Kidney glomerular epithelial cell (primary cell): ENCODE data around the gene MIXL1.
"Not testable (repeated sequence)": the region's sequence is repeated elsewhere in the genome, so short reads cannot be mapped to it uniquely, and the experiment has no call there.

Experiments
- DNase-seq: peaks from one replicate; lab custom pipeline; 2025; lab: John Stamatoyannopoulos, UW

Gene MIXL1

DNA sequence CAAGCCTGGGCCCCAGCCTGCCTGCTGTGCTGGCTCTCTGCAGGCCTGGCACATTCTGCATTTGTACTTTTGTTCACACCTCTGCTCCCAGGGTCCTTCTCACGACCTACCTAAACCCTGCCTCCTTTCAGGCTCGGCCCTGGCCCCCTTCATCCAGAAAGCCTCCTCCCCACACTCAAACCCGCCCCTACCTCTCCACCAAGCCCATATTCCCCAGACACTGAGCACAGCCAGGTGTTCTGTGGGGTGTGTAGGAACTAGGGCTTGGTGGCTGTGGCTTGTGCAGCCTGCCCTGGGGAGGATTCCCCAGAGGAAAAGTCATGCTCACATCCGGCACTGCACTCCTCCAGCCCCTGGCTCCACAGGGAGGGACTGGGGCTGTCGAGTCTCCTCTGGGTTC, 8.2 kb upstream of the MIXL1 start:
- no peak for DNase-seq

DNA sequence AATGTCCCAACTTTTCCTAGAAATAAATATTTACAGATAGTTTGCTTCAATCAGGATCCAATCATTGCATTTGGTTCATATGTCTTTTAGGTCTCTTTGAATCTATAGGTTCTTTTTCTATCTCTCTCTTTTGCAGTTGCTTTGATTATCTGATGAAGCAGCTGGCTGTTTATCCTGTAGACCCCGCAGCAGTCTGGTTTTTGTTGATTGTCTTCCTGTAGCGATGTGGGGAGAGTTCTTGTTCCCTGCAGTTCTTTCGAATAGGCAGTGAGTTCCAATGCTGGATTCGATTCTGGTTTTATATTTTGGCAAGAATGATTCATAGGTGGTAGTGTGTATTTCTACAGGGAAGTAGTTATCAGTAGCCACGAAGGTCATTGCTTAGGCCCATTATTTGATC, 7.4 kb upstream of the MIXL1 start:
- DNase-seq, result no peak

DNA sequence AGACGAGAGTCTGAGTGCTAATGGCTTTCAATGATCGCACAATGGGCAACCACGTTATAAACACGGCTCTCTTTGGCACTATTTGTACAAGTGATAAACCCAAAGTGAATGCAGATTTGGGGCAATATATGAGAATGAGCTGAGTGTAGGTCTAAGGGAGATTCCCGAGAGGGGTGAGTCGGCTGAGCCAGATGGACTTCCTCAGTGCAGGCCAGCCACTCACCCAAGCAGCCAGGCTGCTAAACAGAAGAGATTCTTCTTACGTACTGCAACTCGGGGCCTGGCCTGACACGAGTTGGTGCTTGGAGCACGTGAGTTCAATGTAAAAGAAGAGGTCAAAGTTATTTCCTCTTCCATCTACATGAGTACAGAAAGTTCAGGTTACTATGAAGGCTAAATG, 6.2 kb upstream of the MIXL1 start:
- no peak for DNase-seq

DNA sequence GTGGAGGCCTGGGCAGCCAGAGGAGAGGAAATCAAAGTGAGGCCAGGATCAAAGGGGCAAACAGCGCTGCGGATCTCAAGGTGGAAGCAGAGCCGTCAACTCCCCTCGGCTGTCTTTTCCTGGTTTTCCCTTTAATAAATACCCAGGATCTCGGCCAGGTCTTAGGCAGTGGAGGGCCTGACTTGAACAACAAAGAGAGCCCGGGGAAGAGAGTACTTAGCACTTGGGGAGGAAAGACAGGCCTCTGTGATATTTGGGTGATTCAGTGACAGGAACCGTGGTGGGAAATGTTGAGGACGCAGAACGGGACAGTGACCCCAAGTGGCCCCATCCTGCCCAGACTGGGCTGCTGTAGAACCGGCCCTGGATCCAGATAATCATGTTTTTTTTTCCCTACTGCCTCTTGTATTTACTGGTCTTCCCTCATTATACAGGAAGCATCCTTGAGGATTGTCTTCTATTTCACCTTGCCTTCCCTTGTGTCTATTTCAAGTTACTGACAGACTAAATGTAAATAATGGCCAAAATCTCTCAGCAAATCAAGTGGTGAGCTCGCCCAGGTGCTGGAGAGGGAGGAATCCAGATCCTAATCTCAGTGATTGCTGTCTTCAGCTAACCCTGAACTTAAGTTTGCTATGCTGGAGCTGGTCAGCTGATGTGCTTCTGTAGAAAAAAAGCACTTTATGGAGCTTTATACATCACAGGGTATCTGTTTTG, 2.8 kb upstream of the MIXL1 start:
- DNase-seq, result no peak

DNA sequence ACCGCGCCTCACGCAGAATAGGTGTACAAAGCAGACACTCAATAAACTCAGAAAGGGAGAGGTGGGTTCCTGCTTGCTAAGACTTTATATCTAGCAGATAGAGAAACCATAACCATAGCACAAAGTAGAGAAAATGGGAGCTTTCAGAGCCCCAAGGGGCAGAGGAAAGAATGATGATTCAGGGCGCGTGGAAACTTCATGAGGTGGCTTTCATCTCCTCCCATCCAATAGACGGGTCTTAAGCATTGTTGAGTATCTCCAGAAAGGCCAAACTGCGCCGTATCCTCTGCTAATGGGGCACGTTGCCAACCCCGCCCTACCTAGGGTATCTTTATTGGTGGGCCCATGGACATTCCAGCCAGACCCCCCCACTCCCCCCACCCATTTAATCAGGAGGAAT, 778 bp upstream of the MIXL1 start:
- DNase-seq, result no peak

DNA sequence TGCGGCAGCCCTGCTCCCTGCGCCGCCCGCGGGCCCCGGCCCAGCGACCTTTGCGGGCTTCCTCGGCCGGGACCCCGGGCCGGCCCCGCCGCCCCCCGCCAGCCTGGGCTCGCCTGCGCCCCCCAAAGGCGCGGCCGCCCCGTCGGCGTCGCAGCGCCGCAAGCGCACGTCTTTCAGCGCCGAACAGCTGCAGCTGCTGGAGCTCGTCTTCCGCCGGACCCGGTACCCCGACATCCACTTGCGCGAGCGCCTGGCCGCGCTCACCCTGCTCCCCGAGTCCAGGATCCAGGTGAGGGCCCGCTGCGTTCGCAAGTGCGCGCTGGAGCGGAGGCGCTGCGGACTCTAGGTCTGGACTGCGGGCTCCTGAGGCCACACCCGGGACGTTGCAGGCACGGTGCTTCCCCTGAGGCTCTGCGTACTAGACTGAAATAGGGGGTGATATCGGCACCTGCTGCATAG, 351 bp downstream of the MIXL1 start:
- DNase-seq, result no peak

DNA sequence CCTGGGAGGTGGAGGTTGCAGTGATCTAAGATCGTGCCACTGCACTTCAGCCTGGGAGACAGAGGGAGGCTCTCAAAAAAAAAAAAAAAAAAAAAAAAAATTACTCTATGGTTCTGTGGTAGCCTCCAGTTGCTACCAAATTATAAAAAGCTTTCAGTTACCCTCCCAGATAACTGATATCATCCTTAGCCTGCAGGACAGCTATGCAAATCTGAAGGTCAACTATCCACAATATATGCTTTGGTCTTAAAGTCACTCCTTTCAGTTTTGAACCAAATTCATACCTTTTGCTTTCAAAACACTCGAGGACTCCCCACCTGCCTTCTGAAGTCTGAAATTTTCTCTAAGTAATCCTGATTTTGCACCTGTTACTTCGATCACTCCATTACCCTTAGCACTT, 3.1 kb downstream of the MIXL1 start:
- DNase-seq, result no peak

DNA sequence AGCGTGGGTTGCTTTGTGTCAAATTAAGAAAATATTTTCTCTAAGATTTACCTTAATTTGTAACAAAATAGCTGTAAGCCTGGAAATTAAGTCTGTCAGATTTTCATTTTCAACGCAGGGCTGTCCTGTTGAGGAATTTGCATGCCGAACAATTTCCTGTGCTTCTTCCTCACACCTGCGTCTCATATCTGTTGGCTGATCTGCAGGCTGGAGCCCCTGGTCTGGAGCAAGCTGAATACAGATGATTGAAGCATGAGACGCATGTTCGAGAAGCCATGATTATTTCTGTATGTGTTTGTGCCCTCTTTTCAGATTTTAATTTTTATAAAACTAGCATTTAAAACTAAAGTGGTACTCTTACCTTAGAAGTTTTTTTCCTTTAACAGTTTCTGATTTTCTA, 9.8 kb downstream of the MIXL1 start:
- DNase-seq, result no peak

DNA sequence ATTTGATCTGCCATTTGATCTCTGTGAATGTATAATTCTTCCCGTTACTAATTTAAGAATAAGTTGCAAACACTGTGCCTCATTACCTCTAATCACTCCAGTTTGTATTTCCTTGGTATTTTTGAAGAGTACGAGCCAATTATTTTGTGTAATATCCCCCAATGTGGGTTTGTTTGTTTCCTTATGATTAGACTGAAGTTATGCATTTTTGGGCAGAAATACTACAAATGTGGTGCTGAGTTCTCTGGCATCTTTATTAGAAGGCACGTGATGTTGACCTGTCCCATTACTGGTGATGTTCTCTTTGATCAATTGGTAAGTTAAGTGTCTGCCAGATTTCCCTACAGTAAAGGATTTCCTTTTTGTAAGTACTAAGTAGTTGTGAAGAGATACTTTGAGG, 10.3 kb downstream of the MIXL1 start:
- no peak for DNase-seq

DNA sequence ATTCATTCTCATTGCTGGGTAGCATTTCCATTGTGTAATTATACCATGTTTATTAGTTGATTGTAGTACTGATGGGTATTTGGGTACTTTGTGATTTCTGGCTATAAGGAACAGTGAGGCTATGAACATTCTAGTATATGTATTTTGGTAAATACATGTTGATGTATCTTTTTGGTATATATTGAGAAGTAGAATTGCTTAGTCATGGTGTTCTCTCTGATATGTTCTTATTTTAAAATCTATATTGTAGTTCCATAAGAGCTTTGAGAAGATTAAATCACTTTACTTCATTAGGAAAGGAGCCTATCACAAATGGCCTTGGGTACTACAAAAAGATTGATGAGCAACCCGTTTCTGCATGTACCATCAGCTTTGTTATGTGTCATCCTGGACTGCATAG, 13.4 kb downstream of the MIXL1 start:
- DNase-seq, result no peak

DNA sequence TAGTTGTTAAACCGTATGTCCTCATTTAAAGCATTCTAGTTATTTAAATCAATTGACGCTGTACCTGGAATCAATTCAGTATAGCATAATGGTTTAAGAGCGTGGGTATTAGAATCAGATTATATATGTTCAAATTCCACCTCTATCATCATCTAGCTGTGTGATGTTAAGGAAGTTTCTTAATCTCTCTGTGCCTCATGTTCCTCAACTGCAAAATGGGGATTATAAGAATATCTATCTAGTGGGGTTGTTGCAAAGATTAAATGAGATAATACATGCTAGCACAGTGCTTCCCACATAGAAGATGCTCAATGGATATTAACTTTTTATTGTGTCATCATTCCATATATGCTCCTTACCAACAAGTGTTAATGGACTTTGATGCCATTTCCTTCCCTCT, 16.0 kb downstream of the MIXL1 start:
- DNase-seq, result no peak

DNA sequence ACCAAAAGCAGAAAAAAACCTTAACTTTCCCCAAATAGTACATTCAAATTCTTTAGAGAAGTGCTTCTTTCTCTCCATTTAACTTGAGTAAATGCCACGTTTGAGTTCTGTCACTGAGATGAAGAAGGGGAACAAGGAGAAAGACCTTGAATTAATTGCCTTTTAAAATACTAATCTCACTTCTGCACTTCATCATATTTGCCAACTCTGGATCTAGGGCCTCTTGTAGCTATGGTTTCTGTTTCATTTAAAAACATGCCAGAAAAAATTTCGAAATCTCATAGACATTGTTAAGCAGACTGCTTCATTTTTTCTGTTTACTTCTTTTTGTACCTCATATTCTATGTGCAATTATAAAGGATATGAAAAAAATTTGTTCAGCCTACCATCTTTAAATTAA, 24.6 kb downstream of the MIXL1 start:
- DNase-seq, result no peak

DNA sequence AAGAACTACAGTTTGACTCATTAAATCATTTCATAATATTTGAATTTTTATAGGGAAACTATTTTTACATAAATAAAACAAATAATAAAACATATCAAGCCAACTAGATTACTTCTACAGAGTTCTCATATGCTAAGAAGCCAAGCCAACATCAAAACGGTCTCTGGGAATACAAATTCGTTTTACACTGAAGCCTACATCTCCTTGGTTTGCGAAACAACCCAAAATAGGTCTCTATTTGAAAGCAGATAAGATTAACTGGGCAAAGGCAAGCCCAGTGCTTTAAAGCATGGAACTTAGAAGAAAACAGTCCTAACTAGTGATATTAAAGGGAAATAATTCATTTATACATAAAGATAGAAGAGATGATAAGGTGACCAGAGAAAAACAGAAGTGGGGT, 25.3 kb downstream of the MIXL1 start:
- no peak for DNase-seq

DNA sequence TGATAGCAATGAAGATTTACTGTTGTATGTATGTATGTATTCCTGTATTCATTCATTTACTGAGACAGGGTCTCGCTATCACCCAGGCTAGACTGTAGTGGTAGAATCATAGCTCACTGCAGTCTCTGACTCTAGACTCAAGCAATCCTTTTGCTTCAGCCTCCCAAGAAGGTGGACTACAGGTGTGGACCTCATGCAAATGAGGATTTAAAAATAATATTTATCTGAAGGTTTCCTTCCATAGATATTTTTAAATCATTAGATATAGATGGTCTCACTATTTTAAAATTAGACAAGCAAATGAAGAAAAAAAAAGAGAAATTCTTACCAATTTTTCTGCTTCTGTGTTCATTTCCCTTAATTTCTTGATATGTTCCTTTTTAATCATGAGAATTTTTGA, 27.0 kb downstream of the MIXL1 start:
- no peak for DNase-seq

DNA sequence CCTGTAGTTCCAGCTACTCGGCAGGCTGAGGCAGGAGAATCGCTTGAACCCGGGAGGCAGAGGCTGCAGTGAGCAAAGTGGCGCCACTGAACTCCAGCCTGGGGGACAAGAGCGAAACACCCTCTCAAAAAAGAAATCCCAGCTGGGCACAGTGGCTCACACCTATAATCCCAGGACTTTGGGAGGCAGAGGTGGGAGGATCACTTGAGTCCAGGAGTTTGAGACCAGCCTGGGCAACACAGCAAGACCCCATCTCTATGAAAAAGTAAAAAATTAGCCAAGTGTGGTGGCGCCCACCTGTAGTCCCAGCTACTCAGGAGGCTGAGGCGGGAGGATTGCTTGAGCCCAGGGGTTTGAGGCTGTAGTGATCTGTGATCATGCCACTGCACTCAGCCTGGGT, 29.4 kb downstream of the MIXL1 start:
- DNase-seq, result not testable (repeated sequence)

DNA sequence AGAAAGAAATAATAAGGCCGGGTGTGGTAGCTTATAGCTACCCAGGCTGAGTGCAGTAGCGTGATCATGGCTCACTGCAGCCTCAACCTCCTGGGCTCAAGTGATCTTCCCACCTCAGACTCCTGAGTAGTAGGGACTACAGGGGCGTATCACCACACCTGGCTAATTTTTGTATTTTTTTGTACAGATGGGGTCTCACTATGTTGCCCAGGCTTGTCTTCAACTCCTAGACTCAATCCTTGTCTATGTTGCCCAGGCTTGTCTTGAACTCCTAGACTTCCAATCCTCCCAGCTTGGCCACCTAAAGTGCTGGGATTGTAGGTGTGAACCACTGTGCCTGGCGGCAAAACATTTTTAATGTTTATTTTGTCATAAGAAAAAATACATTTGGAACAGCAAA, 30.5 kb downstream of the MIXL1 start:
- no peak for DNase-seq

DNA sequence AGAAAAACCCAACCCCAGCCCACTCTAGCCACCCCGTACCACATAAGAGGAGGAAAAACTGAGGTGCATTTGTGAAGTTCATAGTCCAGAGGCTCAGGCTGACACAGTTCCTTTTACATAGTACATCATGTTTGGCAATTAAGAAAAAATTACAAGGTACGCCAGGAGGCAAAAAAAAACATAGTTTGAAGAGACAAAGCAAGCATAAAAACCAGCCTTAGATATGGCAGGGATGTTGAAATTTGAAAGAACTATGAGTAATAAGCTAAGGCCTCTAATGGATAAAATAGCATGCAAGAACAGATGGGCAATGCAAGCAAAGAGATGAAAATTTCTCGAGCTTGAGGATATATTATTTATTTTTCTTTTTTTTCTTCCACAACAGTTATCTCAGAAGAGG, 31.9 kb downstream of the MIXL1 start:
- no peak for DNase-seq

DNA sequence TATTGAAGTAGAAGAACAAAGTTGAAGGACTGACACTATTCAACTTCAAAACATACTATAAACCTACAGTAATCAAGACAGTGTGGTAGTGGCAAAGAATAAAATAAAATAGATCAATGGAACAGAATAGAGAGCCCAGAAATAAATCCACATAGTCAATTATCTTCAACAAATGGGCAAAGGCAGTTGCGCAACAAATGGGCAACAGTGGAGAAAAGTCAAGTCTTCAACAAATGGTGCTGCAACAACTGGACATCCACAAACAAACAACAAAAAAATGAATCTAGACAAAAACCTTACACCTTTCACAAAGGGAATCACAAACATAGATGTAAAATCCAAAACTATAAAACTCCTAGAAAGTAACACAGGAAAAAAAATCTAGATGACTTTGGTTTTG, 38.4 kb downstream of the MIXL1 start:
- DNase-seq, result no peak

DNA sequence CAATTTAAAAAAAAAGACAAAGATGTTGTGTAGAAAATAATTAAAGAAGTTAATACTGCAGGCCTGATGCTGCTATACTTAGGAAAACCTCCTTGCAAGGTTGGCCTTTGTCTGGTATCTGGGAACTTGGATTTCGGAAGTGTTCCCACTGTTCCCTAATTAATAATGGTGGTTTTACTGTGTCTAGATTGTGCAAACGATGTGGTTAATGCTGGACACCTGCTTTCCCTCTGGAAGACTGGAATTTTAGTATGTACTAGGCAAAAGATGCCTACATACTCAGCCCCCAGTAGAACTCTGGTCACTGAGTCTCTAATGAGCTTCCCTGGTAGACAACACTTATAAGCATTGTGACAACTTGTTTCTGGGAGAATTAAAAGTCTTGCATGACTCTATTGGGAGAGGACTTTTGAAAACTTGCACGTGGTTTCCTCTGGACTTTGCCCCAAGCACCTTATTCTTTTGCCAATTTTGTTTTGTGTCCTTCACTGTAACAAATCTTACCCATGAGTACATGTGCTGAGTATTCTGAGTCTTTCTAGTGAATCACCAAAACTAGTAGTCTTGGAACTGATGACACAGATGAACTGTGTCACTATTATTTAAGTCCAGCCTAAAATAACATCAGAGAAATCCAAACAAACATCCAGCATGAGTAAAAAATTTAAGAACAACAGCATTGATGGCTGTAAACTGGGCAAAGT, 45.1 kb downstream of the MIXL1 start:
- DNase-seq, result no peak

DNA sequence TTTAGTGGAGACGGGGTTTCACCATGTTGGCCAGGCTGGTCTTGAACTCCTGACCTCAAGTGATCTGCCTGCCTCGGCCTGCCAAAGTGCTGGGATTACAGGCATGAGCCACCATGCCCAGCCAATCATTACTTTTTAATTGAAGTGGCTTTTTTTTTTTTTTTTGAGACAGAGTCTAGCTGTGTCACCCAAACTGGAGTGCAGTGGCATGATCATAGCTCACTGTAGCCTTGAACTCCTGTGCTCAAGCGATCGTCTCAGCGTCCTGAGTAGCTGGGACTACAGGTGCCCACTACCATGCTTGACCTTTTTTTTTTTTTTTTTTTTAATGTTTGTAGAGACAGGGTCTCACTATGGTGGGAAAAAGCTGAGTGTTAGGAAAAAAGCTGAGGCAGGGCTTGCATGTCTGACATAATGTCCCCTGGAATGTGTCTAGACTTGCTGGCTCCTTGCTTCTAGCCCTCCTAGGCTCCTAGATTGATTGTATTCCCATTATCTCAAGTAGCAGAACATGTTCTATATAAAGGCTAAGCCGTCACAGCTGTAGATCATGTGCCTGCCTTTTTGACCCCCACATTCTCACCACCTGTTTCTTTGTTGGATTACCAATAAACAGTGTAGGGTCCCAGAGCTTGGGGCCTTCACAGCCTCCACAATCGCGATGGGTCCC, 48.9 kb downstream of the MIXL1 start:
- not testable (repeated sequence) for DNase-seq

DNA sequence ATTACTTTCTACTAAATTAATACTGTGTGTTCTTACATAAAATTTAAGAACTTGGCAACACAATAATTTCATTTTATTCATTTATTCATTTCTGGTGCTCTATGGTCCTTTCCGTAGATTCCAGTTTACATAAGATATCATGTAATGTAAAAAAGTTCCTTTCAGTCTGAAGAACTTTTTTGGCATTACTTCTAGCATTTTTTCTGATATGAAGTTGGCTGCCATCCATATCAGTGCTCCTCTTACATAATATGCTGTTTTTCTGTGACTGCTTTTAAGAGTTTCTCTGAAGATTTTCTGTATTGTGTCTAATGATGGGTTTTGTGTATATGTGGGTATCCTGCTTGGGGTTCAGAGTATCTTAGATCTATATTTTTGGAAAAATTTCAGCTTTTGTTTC, 50.7 kb downstream of the MIXL1 start:
- DNase-seq, result no peak

DNA sequence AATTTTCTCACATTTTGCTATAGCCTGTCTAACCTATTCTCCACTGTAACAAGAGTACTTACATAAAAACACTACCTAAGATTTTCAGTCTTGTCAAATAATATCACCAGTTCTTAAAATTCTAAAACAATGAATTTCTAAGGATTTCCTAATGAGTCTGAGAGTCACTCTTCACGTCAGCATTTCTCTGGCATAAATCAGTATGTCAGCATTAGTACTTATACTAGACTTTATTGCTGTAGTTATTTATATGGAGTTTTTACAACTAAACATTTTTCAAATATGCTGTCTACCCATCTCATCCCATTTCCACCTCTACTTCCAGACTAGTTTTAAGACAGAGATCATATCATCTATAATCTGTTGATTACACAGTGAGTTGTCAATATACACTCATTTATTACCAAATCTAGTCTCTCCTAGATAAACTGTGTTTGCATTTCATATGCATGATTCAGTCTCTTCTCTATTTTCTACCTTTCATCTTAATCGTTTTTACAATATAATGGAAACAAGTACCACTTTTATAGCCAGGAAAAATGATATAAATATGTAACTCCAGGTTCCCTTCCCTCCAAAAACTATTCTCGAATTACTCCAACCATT, 52.7 kb downstream of the MIXL1 start:
- no peak for DNase-seq
